ENCODE data around the gene RAET1G. TPM values are rescaled to one million over a fixed set of nuclear protein-coding genes. Genes with fewer than 3 reads are reported as not detected.

Gene RAET1G
- total and polyA plus RNA-seq, 9 of the 15 experiments (the other 6 are each of a cell fraction or from before 2014, with no cell fraction given), result 0.11 TPM; not detected in 8

- no peaks in the 10 kb centered on the region for H3K9me1 ChIP-seq (ENCODE audit: control insufficient read depth, insufficient read depth, low read length)
- FAIRE-seq (no peak), DNase-seq (ENCODE audit: extremely low read depth in 1 of 4, low spot score in 3 of 4) (no peak), ATAC-seq (no peak)
- in situ Hi-C loops (cut with MboI) (no loop called here), intact Hi-C loops (cut with micrococcal nuclease) (no loop called here)
- no peaks in the 10 kb centered on the region for H3K79me2 ChIP-seq (ENCODE audit: control insufficient read depth, insufficient read depth, low read length)
- peaks cover 9 to 21% of the 10 kb centered on the region in 2 experiments; a peak in 4 of 5 replicates for H3K4me1 ChIP-seq (replicated peaks in 1 of 2; ENCODE audit: control insufficient read depth in 2 of 2, insufficient read depth in 2 of 2, low read length in 2 of 2)
- TF ChIP-seq ZNF143 (CRISPR knock-in tag; IDR thresholded peaks at IDR 0.05), result no peak
- no peak for TF ChIP-seq ZNF764 (CRISPR knock-in tag; IDR thresholded peaks at IDR 0.05; ENCODE audit: low read depth)
- no peak for TF ChIP-seq ZC3H8 (IDR thresholded peaks at IDR 0.05)
- TF ChIP-seq ZHX1 (conservative IDR thresholded peaks at IDR 0.05; ENCODE audit: low read length), result no peak
- TF ChIP-seq ZKSCAN1 (IDR thresholded peaks at IDR 0.05; ENCODE audit: low read depth, low read length), result no peak
- TF ChIP-seq ZFP30 (CRISPR knock-in tag; IDR thresholded peaks at IDR 0.05; ENCODE audit: borderline replicate concordance), result no peak
- TF ChIP-seq KDM2B (CRISPR knock-in tag; IDR thresholded peaks at IDR 0.05), result no peak
- no peak for TF ChIP-seq BHLHE40 (IDR thresholded peaks at IDR 0.05; ENCODE audit: low read length)
- TF ChIP-seq POLR2G (IDR thresholded peaks at IDR 0.05; ENCODE audit: low read depth, low read length), result no peak
- no peak for TF ChIP-seq RBM14 (IDR thresholded peaks at IDR 0.05; ENCODE audit: borderline replicate concordance, insufficient read depth, low read depth, low read length)
- TF ChIP-seq TSHZ1 (CRISPR knock-in tag; IDR thresholded peaks at IDR 0.05), result no peak
- TF ChIP-seq TRIM24 (IDR thresholded peaks at IDR 0.05), result no peak
- no peak overlapping the region for H2AFZ ChIP-seq (ENCODE audit: low read depth, low read length)
- H4K20me1 ChIP-seq (replicated peaks; ENCODE audit: control insufficient read depth, insufficient read depth, low read length), result no peaks in the 10 kb centered on the region
- no peak overlapping the region for H3K27ac ChIP-seq (ENCODE audit: extremely low read depth, low read depth, low read length)
- no peak overlapping the region; a peak in 1 of 4 replicates for H3K9ac ChIP-seq (ENCODE audit: insufficient read depth in 1 of 2, low read depth in 2 of 2, low read length in 2 of 2)
- H3K4me3 ChIP-seq, result no peak overlapping the region
- no peak overlapping the region for H3K4me2 ChIP-seq (ENCODE audit: insufficient read depth, low read length)
- no TSS peak for BruUV-seq (replicated peaks)
- ChIA-PET POLR2A (interaction anchor here (1.0 to 1.3 kb wide), 2 partner anchors 10 to 50 kb away, joined by 3 to 5 read pairs; no protein-coding TSS in a partner anchor), CTCF (ENCODE audit: low intra/inter-chr PET ratio) (interaction anchor here (0.6 kb wide), 1 partner anchor 435 kb away, joined by 3 read pairs; no protein-coding TSS in a partner anchor)
- peaks cover 10% of the 10 kb centered on the region for H3K9me3 ChIP-seq (replicated peaks; ENCODE audit: control insufficient read depth, insufficient read depth, low read depth, low read length)
- 21% methylated on average over 6 of the region's 6 CpGs for WGBS (ENCODE audit: insufficient coverage, low coverage, missing lambda C conversion rate)
- H3K27me3 ChIP-seq (ENCODE audit: control insufficient read depth in 2 of 2, insufficient read depth in 2 of 2, low read length in 2 of 2), result peaks cover 7 to 11% of the 10 kb centered on the region in 2 experiments; a peak in 4 of 5 replicates
- no peaks in the 10 kb centered on the region for H3K36me3 ChIP-seq (ENCODE audit: control insufficient read depth, insufficient read depth, low read length)
Measured at GRCh38 chr6:149960488-149960887, 37.6 kb upstream of the RAET1G start.
